Measurements from ENCODE around the gene PDHX.
A peak's percentile ranks its signal among the peaks of the same experiment; 100 is the strongest.

The PDHX gene

GRCh38 chr11:35029979-35030682 is 113.7 kb downstream of the PDHX start:
- peak; percentile 49 for DNase-seq

GRCh38 chr11:35030716-35031213 is 114.3 kb downstream of the PDHX start:
- no peak for DNase-seq

- DNase-seq, result no peak
Observed at GRCh38 chr11:35031346-35031745, 114.9 kb downstream of the PDHX start.

GRCh38 chr11:35031867-35032266 is 115.4 kb downstream of the PDHX start:
- DNase-seq, result no peak

- DNase-seq, result no peak
Observed at GRCh38 chr11:35033011-35033410, 116.6 kb downstream of the PDHX start.

GRCh38 chr11:35034401-35034800 is 118.0 kb downstream of the PDHX start:
- DNase-seq, result no peak

GRCh38 chr11:35035894-35036408 is 119.5 kb downstream of the PDHX start:
- no peak for DNase-seq

GRCh38 chr11:35036639-35037038 is 120.2 kb downstream of the PDHX start:
- DNase-seq, result no peak

- no peak for DNase-seq
Observed at GRCh38 chr11:35038211-35038928, 122.0 kb downstream of the PDHX start.

- DNase-seq, result no peak
Observed at GRCh38 chr11:35039076-35039475, 122.7 kb downstream of the PDHX start.

GRCh38 chr11:35040221-35040942 is 124.0 kb downstream of the PDHX start:
- DNase-seq, result peak; percentile 87

- no peak for DNase-seq
Observed at GRCh38 chr11:35041070-35041554, 124.7 kb downstream of the PDHX start.

- DNase-seq, result no peak
Observed at GRCh38 chr11:35042224-35042623, 125.8 kb downstream of the PDHX start.

GRCh38 chr11:35042913-35043312 is 126.5 kb downstream of the PDHX start:
- no peak for DNase-seq

GRCh38 chr11:35043936-35044335 is 127.5 kb downstream of the PDHX start:
- DNase-seq, result peak; percentile 38

GRCh38 chr11:35045236-35045820 is 128.9 kb downstream of the PDHX start:
- peak; percentile 95 for DNase-seq
